HepG2 (cell line): ENCODE data around the gene MRPL37. TPM values are rescaled to one million over a fixed set of nuclear protein-coding genes. Genes with fewer than 3 reads are reported as not detected.

Experiments used
- ATAC-seq: fragments of 200-7000 bp; cut with Tn5 transposase; 3 replicates; pipeline ENCODE4 v1.9.1; 2020; ENCODE audit warnings: mild to moderate bottlenecking, moderate library complexity
- BruUV-seq: library from RNA; stranded (reverse); fragments of 400-500 nt; replicated peaks from 2 replicates; lab custom pipeline; 2021; lab: Mats Ljungman, UMichigan
- CTCF ChIA-PET: fragments of 300-600 bp; formaldehyde crosslinking; extraction: SDS; loops from one replicate; lab custom pipeline; 2021; ENCODE audit warnings: low total read pairs, inconsistent platforms, low intra/inter-chr PET ratio; lab: Yijun Ruan, JAX
- POLR2A ChIA-PET: fragments of 350-600 bp; sonication (Branson Sonifier 250); formaldehyde crosslinking; loops from one replicate; lab custom pipeline; 2020; ENCODE audit warnings: antibody characterized with exemption, inconsistent platforms; lab: Yijun Ruan, JAX
- DNase-seq: peaks from one replicate; pipeline ENCODE4 v3.0.0-alpha.2; 2015; ENCODE audit warnings: low spot score
- FAIRE-seq: peaks from 3 replicates; lab custom pipeline; 2011; peaks lifted over from hg19 to GRCh38; lab: Jason Lieb, UNC
- H2AFZ ChIP-seq: one replicate; pipeline ENCODE4 v1.6.1; 2011; ENCODE audit warnings: low read length, inconsistent platforms
- H3K27ac ChIP-seq: fragments of 300-600 bp; 3 replicates; pipeline ENCODE4 v1.8.0; 2011; ENCODE audit warnings: mixed run types, mild to moderate bottlenecking, mixed read lengths, low read length, inconsistent platforms; ENCODE audit not compliant: insufficient read depth; ENCODE audit errors: extremely low read length
- H3K27me3 ChIP-seq, 2 experiments: fragments of 200-600 bp in 1 of 2; 2 replicates in 1 of 2; 3 replicates in 1 of 2; pipeline versions ENCODE4 v1.6.0 to v1.8.0; 2011; ENCODE audit warnings: low read length in 2 of 2, mild to moderate bottlenecking in 2 of 2, moderate library complexity in 2 of 2, inconsistent platforms in 1 of 2; ENCODE audit not compliant: insufficient read depth in 2 of 2, control insufficient read depth in 1 of 2
- H3K36me3 ChIP-seq, 2 experiments: fragments of 200-600 bp in 1 of 2; replicated peaks in 1 of 2; 2 replicates in 1 of 2; 3 replicates in 1 of 2; pipeline versions ENCODE4 v1.5.1 to v1.8.0; 2011; ENCODE audit warnings: low read length in 2 of 2, inconsistent platforms in 1 of 2; ENCODE audit not compliant: insufficient read depth in 2 of 2, control insufficient read depth in 1 of 2
- H3K4me1 ChIP-seq: 2 replicates; pipeline ENCODE4 v1.5.1; 2012; ENCODE audit warnings: low read length, inconsistent platforms; ENCODE audit not compliant: insufficient read depth
- H3K4me2 ChIP-seq: 2 replicates; pipeline ENCODE4 v1.6.0; 2011; ENCODE audit warnings: low read depth, low read length, inconsistent platforms
- H3K4me3 ChIP-seq, 3 experiments: fragments of 200-600 bp in 1 of 3; sonication (generic), shearing (Covaris generic) in 1 of 3; replicated peaks in 1 of 3; 2 replicates each; pipeline ENCODE4 v1.5.1; 2011 to 2016; ENCODE audit warnings: low read length in 3 of 3, inconsistent platforms in 2 of 3, low read depth in 2 of 3, mild to moderate bottlenecking in 2 of 3, control low read depth in 1 of 3, mixed read lengths in 1 of 3; ENCODE audit not compliant: insufficient read depth in 1 of 3
- H3K79me2 ChIP-seq: one replicate; pipeline ENCODE4 v1.6.1; 2011; ENCODE audit warnings: low read length, inconsistent platforms; ENCODE audit not compliant: insufficient read depth
- H3K9ac ChIP-seq: 2 replicates; pipeline ENCODE4 v1.6.0; 2011; ENCODE audit warnings: mild to moderate bottlenecking, low read depth, low read length, inconsistent platforms; ENCODE audit not compliant: insufficient read depth
- H3K9me3 ChIP-seq: 2 replicates; pipeline ENCODE4 v1.5.1; 2012; ENCODE audit warnings: mild to moderate bottlenecking, low read length
- H4K20me1 ChIP-seq: 2 replicates; pipeline ENCODE4 v1.6.0; 2011; ENCODE audit warnings: inconsistent platforms, mild to moderate bottlenecking, low read length, moderate library complexity; ENCODE audit not compliant: insufficient read depth
- CBFB ChIP-seq: sonication (generic); formaldehyde crosslinking; IDR thresholded peaks from 2 replicates; pipeline ENCODE4 v1.4.0; 2020; ENCODE audit warnings: missing genetic modification reagents
- CCDC6 ChIP-seq: sonication (generic); formaldehyde crosslinking; IDR thresholded peaks from 2 replicates; pipeline ENCODE4 v1.8.1; 2022; ENCODE audit warnings: mild to moderate bottlenecking, missing genetic modification reagents, moderate library complexity
- CREB1 ChIP-seq, 2 experiments: fragments of 450-650 bp in 1 of 2; IDR thresholded peaks; 2 replicates each; pipeline ENCODE4 v1.6.1; 2016 to 2017; ENCODE audit warnings: control low read depth in 1 of 2, mild to moderate bottlenecking in 1 of 2, missing compliant biosample characterization in 1 of 2, missing genetic modification characterization in 1 of 2
- NR1H2 ChIP-seq: sonication (generic); formaldehyde crosslinking; IDR thresholded peaks from 2 replicates; pipeline ENCODE4 v1.8.1; 2022; ENCODE audit warnings: low read depth, missing genetic modification reagents, borderline replicate concordance
- NRL ChIP-seq: sonication (generic); formaldehyde crosslinking; IDR thresholded peaks from 2 replicates; pipeline ENCODE4 v1.5.0; 2020; ENCODE audit warnings: missing genetic modification reagents, mild to moderate bottlenecking, moderate library complexity, borderline replicate concordance
- RXRA ChIP-seq: sonication (generic); formaldehyde crosslinking; IDR thresholded peaks from 2 replicates; pipeline ENCODE4 v1.5.1; 2020; ENCODE audit warnings: missing genetic modification reagents
- SP140L ChIP-seq: sonication (generic); formaldehyde crosslinking; IDR thresholded peaks from 2 replicates; pipeline ENCODE4 v1.4.0; 2020; ENCODE audit warnings: missing genetic modification reagents, borderline replicate concordance
- ZNF790 ChIP-seq: sonication (generic); formaldehyde crosslinking; IDR thresholded peaks from 2 replicates; pipeline ENCODE4 v1.8.0; 2022; ENCODE audit warnings: missing genetic modification reagents, mild to moderate bottlenecking, borderline replicate concordance
- ZNF850 ChIP-seq: sonication (generic); formaldehyde crosslinking; conservative IDR thresholded peaks from 2 replicates; pipeline ENCODE4 v1.9.0; 2021; ENCODE audit warnings: mild to moderate bottlenecking, missing genetic modification reagents
- WGBS: methylation state at CpG from one replicate; pipeline ENCODE4 v1.1.6; 2017; ENCODE audit warnings: low lambda C conversion rate; 5-methylcytosine and 5-hydroxymethylcytosine counted together
- in situ Hi-C: cut with HindIII; loops from 2 replicates; pipeline ENCODE4 v1.10.0; 2017; ENCODE audit warnings: low pct_unique_long_range_greater_than_20kb; ENCODE audit not compliant: extremely low pct_ligation_motif_present
- intact Hi-C: fragments of 100-400 bp; cut with micrococcal nuclease; formaldehyde crosslinking; loops from one replicate; pipeline ENCODE4 v1.10.0; 2022; ENCODE audit not compliant: unreplicated experiment
- polyA plus RNA-seq, 8 experiments: library from polyadenylated mRNA; depleted of rRNA in 3 of 8; stranded (reverse) in 7 of 8; unstranded in 1 of 8; fragments of >200 nt; fragmentation: Illumina TruSeq in 4 of 8; extraction: Trizol in 4 of 8; gene quantifications; 2 replicates each; pipeline versions ENCODE4 v1.2.1 to v1.2.3, GENCODE V29; 2011 to 2016; ENCODE audit warnings: low read depth in 4 of 8, missing spikeins in 1 of 8, mixed read lengths in 1 of 8; ENCODE audit not compliant: insufficient read depth in 1 of 8
- total RNA-seq, 5 experiments: library from RNA; depleted of rRNA; stranded (reverse); fragments of >200 nt; fragmentation: Illumina TruSeq; extraction: Trizol; gene quantifications; 2 replicates each; pipeline ENCODE4 v1.2.3, GENCODE V29; 2016; ENCODE audit warnings: low read depth in 1 of 5
- TF ChIP-seq, protein P1 (sequence below): sonication (generic); formaldehyde crosslinking; IDR thresholded peaks from 2 replicates; pipeline ENCODE4 v1.4.0; 2020; ENCODE audit warnings: missing genetic modification reagents, mild to moderate bottlenecking, borderline replicate concordance

Gene MRPL37
- total and polyA plus RNA-seq, 2 of the 13 experiments (the other 11 are each of a cell fraction or from before 2014, with no cell fraction given): 31.7 to 127 TPM

DNA sequence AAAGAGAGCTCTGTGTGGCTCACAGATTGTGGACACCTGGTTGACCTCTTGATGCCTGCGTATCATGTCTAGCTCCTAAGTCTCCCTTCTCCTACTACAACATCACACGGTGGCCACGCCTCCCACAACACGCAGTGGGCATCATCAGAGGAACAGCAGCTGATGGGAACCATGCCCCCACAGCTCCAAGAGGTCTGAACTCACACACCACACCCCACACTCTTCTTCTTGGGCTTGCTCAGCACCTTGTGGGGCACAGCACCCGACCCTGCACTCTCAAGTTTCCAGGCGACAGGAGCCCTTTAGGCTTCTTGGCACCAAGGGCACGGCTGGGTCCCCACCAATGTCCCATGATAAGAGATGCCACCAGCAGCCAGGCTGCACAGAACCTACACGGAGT lies 28.4 kb upstream of the MRPL37 start:
- Histone ChIP-seq H3K27me3 (no peaks in the 10 kb centered on the region; a peak in 1 of 5 replicates), H3K9me3 (no peaks in the 10 kb centered on the region), H3K27ac (no peak overlapping the region), H3K4me2 (no peak overlapping the region), H2AFZ (no peak overlapping the region), H4K20me1 (no peaks in the 10 kb centered on the region), H3K79me2 (no peaks in the 10 kb centered on the region)
- no peak for FAIRE-seq
- WGBS: 91% methylated on average over 6 of the region's 8 CpGs
- no peak for ATAC-seq
- intact Hi-C loops: no loop called here
- TF ChIP-seq CBFB (no peak), CREB1 (IDR thresholded peaks at IDR 0.05) (no peak), CREB1 (CRISPR knock-in tag; IDR thresholded peaks at IDR 0.05) (no peak), ZNF790 (CRISPR knock-in tag) (no peak), SP140L (no peak), CCDC6 (CRISPR knock-in tag) (no peak), ZNF850 (CRISPR knock-in tag) (no peak), RXRA (CRISPR knock-in tag) (no peak), NRL (CRISPR knock-in tag) (no peak), NR1H2 (no peak)
- TF ChIP-seq, protein P1, sequence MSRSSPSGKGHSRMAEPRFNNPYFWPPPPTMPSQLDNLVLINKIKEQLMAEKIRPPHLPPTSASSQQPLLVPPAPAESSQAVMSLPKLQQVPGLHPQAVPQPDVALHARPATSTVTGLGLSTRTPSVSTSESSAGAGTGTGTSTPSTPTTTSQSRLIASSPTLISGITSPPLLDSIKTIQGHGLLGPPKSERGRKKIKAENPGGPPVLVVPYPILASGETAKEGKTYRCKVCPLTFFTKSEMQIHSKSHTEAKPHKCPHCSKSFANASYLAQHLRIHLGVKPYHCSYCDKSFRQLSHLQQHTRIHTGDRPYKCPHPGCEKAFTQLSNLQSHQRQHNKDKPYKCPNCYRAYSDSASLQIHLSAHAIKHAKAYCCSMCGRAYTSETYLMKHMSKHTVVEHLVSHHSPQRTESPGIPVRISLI (CRISPR knock-in tag): no peak
- TF ChIP-seq, all 625 proteins: peak for 0
- BruUV-seq: no TSS peak
- no peak for DNase-seq
- Histone ChIP-seq H3K9ac (no peak overlapping the region), H3K36me3 (no peaks in the 10 kb centered on the region), H3K4me3 (no peak overlapping the region), H3K4me1 (no peaks in the 10 kb centered on the region)
- in situ Hi-C loops: no loop called here
- ChIA-PET POLR2A (interaction anchor here (1.1 kb wide), 1 partner anchor 48 kb away, joined by 3 read pairs; no protein-coding TSS in a partner anchor), CTCF (no interaction called here)
